Mesothelial cell of epicardium (in vitro differentiated cells): Measurements from ENCODE around the gene CEP104. TPM values are rescaled to one million over a fixed set of nuclear protein-coding genes. Genes with fewer than 3 reads are reported as not detected.

Experiments used
- DNase-seq, 2 experiments: peaks; one replicate each; pipeline ENCODE4 v3.0.0; 2021; ENCODE audit warnings: low spot score in 2 of 2; ENCODE audit not compliant: unreplicated experiment in 2 of 2
- H3K27ac Mint-ChIP-seq: 2 replicates; pipeline ENCODE4 v1.8.0; 2021; ENCODE audit warnings: mixed read lengths
- H3K27me3 Mint-ChIP-seq: 2 replicates; pipeline ENCODE4 v1.8.0; 2021; ENCODE audit warnings: low read depth, mixed read lengths
- H3K36me3 Mint-ChIP-seq: 2 replicates; pipeline ENCODE4 v1.8.0; 2021; ENCODE audit warnings: mixed read lengths
- H3K4me1 Mint-ChIP-seq: 2 replicates; pipeline ENCODE4 v1.8.0; 2021; ENCODE audit warnings: mixed read lengths
- H3K4me3 Mint-ChIP-seq: 2 replicates; pipeline ENCODE4 v1.8.0; 2021; ENCODE audit warnings: mild to moderate bottlenecking, moderate library complexity, mixed read lengths
- H3K9me3 Mint-ChIP-seq: 2 replicates; pipeline ENCODE4 v1.8.0; 2021; ENCODE audit warnings: mixed read lengths
- CTCF ChIP-seq: fragments of 200-600 bp; sonication (generic); IDR thresholded peaks from one replicate; pipeline ENCODE4 v1.5.0; 2021; ENCODE audit warnings: antibody characterized with exemption; ENCODE audit not compliant: unreplicated experiment
- total RNA-seq: library from RNA; stranded (reverse); gene quantifications from 3 replicates; pipeline ENCODE4 v1.2.1, GENCODE V29; 2021

The CEP104 gene
- total RNA-seq, 1 donor from 2014 or later: 37.0 TPM

- H3K4me1 Mint-ChIP-seq: no peaks in the 10 kb centered on the region
- H3K27me3 Mint-ChIP-seq: no peaks in the 10 kb centered on the region
- peaks cover 3% of the 10 kb centered on the region for H3K9me3 Mint-ChIP-seq
- DNase-seq: no peak
- H3K4me3 Mint-ChIP-seq: no peak overlapping the region
- peaks cover 25% of the 10 kb centered on the region for H3K36me3 Mint-ChIP-seq
- TF ChIP-seq CTCF: no peak
- no peak overlapping the region for H3K27ac Mint-ChIP-seq
Observed at GRCh38 chr1:3864884-3865283, 7.9 kb upstream of the CEP104 start.

GRCh38 chr1:3863231-3863935 lies 6.4 kb upstream of the CEP104 start:
- H3K27ac Mint-ChIP-seq: no peak overlapping the region
- H3K27me3 Mint-ChIP-seq: no peaks in the 10 kb centered on the region
- no peak for DNase-seq
- no peak for TF ChIP-seq CTCF
- H3K4me3 Mint-ChIP-seq: no peak overlapping the region
- H3K9me3 Mint-ChIP-seq: peaks cover 3% of the 10 kb centered on the region
- H3K36me3 Mint-ChIP-seq: peaks cover 20% of the 10 kb centered on the region
- H3K4me1 Mint-ChIP-seq: peaks cover 8% of the 10 kb centered on the region

- Mint-ChIP-seq H3K27me3 (no peaks in the 10 kb centered on the region), H3K9me3 (peaks cover 3% of the 10 kb centered on the region), H3K4me1 (peaks cover 27% of the 10 kb centered on the region), H3K36me3 (peaks cover 9% of the 10 kb centered on the region), H3K27ac (no peak overlapping the region), H3K4me3 (peak overlapping the region; percentile 97)
- DNase-seq: no peak
- TF ChIP-seq CTCF: no peak
Observed at GRCh38 chr1:3858231-3858981, 1.4 kb upstream of the CEP104 start.

- Mint-ChIP-seq H3K9me3 (peaks cover 3% of the 10 kb centered on the region), H3K4me1 (peaks cover 27% of the 10 kb centered on the region), H3K4me3 (peak overlapping the region; percentile 97), H3K27me3 (no peaks in the 10 kb centered on the region), H3K27ac (no peak overlapping the region), H3K36me3 (peaks cover 6% of the 10 kb centered on the region)
- no peak for TF ChIP-seq CTCF
- no peak for DNase-seq
Observed at GRCh38 chr1:3857791-3858129, 749 bp upstream of the CEP104 start.

- peaks cover 9% of the 10 kb centered on the region for H3K36me3 Mint-ChIP-seq
- no peak overlapping the region for H3K4me3 Mint-ChIP-seq
- no peak for TF ChIP-seq CTCF
- no peaks in the 10 kb centered on the region for H3K27me3 Mint-ChIP-seq
- peaks cover 14% of the 10 kb centered on the region for H3K4me1 Mint-ChIP-seq
- no peaks in the 10 kb centered on the region for H3K9me3 Mint-ChIP-seq
- no peak overlapping the region for H3K27ac Mint-ChIP-seq
- DNase-seq: no peak
Observed at GRCh38 chr1:3852711-3853485, 4.1 kb downstream of the CEP104 start.
